Medulla oblongata (tissue), 1 donor: ENCODE measurements around the gene C17orf100.

Experiments
- DNase-seq: peaks from one replicate; pipeline ENCODE4 v3.0.0-alpha.2; 2015; ENCODE audit errors: extremely low spot score

The C17orf100 gene

GRCh38 chr17:6651354-6651918 is at the start of gene C17orf100, which contains the start of gene MED31:
C17orf100 (plus strand) TSS chr17:6651762; CDS start chr17:6651914, 152 bp downstream.
MED31 (minus strand) TSS chr17:6651605; CDS start chr17:6651528, 77 bp downstream.
- DNase-seq, result peak; percentile 93

DNA sequence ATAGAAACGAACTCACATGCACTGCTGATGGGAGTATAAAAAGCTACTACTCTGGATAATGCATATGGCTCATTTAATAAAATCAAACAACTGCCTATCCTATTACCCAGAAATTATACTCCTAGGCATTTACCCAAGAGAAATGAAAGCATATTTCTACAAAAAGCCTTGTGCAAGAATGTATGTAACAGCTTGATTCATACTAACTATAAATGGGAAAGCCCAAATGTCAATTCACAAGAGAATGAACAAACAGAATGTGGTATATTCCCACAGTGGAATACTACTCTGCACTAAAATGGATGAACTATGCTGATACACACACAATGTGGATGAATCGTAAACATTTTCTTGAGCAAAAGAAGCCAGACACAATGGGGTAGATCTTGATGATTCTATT is 49.4 kb upstream of the C17orf100 start:
- DNase-seq, result no peak

GRCh38 chr17:6603744-6604325 is 47.7 kb upstream of the C17orf100 start:
- DNase-seq, result peak; percentile 7

- DNase-seq, result no peak
Measured at GRCh38 chr17:6605142-6605541, 46.4 kb upstream of the C17orf100 start.

DNA sequence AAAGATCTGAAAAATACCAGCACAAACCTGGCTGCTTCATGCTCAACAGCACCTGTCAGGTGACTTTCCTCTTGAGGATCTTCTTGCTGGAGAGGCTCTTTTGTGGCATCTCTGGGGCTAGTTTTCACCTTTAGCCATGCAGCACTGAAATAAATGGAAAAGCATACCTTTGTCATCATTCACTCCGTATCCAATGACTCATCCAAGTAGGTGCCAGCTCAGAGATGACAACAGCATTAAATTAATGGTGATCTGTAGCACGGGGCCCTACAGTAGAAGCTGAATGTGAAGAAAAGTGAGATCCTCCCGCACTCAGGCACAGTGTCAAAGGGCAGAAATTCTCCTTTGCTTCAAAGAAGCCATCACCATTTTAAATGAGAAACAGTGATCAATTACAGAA is 43.2 kb upstream of the C17orf100 start:
- no peak for DNase-seq

- DNase-seq, result no peak
Measured at GRCh38 chr17:6610011-6610410, 41.6 kb upstream of the C17orf100 start.

DNA sequence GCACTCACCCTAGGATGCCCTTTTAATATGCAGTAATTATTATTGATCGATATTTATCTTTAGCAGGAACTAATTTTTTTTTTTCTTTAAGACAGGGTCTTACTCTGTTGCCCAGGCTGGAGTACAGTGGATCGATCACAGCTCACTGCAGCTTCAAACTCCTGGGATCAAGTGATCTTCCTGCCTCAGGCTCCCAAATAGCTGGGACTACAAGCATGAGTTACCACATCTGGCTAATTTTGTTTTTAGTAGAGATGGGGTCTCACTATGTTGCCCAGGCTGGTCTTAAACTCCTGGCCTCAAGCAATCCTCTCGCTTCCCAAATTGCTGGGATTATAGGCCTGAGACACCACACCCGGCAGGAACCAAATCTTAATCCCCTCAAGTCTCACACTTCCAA is 40.3 kb upstream of the C17orf100 start:
- no peak for DNase-seq

- no peak for DNase-seq
Measured at GRCh38 chr17:6623941-6624340, 27.6 kb upstream of the C17orf100 start.

- no peak for DNase-seq
Measured at GRCh38 chr17:6626616-6627015, 24.9 kb upstream of the C17orf100 start.

DNA sequence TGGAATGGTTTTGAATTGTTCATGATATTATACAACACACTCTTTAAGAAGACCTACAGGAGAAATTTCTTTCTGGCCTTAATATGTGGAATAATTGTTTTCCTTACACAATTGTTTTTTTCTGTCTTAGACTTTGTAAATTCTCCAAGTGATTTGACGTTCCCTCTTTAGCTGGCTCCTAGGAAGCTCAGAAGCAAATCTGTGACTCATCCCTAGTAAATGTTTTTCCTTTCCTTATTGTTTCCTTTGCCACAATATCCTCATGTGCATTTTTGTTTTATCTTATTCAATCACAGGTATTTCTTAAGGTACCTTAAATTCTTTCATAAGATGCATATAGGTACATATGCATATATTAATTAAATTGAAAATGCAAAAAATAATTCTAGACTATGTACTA is 24.5 kb upstream of the C17orf100 start:
- DNase-seq, result no peak

DNA sequence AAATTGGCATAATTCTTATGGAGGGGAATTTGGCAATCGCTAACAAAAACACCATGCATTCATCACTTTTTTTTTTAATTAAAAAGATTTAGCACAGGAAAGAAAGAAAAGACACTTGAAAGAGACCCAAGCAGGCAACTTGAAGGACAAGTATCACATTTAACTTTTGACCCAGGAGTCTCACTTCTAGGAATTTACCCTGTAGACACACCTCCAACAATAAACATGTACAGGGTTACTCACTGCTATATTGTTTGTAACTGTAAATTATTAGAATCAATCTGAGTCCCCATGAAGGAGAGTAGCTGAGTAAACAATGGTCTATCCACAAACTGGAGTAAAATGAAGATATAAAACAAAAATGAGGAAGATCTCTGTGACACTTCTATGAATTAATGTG is 21.2 kb upstream of the C17orf100 start:
- no peak for DNase-seq

GRCh38 chr17:6632530-6632929 is 19.0 kb upstream of the C17orf100 start:
- DNase-seq, result no peak

- DNase-seq, result no peak
Measured at GRCh38 chr17:6633263-6633662, 18.3 kb upstream of the C17orf100 start.

- DNase-seq, result no peak
Measured at GRCh38 chr17:6636105-6636504, 15.5 kb upstream of the C17orf100 start.

DNA sequence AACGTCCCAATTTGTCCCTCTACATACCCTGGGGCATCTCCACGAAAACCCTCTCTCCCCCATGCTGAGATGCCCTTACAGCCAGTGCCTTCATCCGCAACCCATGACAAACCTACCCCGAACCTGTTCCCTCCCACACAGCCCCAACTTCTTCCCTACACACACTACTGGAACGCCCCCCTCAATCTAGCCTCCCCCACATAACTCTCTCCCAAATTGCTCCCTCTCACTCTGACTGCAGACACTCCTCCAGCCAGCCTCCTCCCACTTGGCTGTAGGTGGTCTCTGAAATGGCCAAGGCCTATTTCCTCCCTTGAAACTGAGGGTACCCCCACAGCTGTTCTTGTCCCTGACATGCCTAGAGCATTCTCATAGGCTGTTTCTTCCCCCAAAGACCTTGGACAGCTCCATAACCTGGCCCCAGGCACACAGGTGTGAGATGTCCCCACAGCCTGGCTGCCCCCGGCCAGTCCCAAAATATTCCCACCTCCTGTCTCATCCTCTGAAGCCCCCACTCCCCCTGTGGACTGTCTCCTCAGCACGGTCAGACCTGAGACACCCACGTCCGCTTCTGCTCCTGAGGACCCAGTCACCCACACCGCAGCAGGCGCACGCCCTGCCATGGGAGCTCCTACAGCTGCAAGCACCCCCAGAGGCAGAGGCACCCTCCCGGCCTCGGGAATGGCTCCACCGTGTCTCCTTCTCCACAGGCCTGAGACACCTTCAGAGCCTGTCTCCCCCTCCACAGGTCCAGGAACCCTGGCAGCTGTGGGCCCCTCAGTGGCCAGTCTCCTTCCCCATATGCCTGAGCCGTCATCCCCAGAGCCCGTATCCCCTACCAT is 14.7 kb upstream of the C17orf100 start:
- DNase-seq, result no peak

- DNase-seq, result no peak
Measured at GRCh38 chr17:6637458-6637840, 14.1 kb upstream of the C17orf100 start.

DNA sequence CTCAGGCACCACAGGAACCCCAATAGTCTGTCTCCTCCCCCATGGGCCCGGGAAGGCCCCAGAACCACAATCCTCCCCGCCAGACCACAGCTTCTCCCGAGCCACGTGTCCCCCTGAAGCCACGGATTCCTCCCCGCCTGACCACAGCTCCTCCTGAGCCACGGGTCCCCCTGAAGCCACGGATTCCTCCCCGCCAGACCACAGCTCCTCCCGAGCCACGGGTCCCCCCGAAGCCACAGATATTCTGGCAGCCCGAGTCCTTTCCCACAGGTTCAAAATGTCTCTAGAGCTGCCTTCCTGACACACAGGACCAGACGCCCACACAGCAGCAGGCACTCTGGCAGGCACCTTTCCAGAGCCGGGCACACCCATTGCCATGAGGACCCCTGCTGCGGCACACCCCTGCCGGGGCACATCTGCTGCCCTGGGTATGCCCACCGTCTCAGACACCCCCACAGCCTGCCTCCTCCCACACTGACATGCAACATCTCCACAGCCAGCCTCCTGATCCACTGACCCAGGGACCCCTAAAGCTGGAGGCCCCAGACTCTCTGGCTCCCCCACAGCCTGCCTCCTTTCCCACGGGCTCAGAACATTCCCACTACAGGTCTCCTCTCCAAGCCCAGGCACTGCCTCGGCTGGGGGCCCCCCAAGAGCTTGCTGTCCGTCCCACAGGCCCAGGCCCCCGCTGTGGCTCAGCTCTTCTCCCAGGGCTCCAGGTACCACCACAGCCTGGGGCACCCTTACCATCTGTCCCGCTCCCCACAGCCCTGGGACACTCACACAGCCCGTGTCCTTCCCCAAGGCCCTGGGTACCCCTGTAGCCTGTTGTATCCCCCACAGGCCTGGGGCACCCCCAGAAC is 13.3 kb upstream of the C17orf100 start:
- DNase-seq, result no peak

- no peak for DNase-seq
Measured at GRCh38 chr17:6639014-6639585, 12.5 kb upstream of the C17orf100 start.

DNA sequence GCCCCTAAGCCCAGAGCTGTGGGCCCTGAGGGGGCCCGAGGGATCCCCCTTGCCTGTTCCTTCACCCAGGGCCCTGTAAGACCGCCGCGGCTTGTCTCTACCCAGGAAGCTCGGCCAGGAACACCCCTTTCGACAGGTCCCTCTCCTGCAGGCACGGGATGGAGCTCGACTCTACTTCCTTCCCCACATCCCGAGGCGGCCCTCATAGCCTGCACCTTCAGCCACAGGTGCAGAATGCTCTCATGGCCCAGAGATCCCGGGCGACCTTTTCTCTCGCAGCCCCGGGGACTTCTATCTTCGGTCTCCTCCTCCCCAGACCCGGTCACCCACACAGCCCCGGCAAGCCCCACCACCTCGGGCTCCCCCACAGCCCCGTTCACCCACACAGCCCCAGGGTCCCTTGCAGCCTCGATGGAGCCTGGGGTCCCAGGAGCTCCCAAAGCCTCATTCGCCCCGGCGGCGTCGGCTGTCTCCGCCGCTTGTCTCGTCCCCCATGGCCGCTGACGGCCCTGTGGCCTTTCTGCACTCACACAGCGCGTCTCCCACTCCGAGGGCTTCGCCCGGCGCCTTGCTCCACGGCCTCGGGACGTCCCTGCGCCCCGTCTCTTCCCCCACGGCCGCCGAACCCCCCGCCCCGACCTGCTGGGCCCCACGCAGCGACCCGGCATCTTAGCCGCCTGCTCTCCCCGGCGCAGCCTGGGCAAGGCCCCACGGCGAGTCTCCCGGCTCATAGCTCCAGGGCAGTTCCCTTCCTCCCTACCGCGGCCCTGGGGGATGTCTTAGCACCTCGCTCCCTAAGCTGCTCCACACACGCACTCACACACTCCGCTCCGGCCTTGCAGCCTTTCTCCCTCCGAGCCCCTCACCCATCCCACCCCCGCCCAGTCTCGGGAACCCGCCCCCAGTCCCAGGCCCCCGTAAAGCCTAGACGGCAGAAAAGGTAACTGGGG is 11.7 kb upstream of the C17orf100 start:
- no peak for DNase-seq

GRCh38 chr17:6640536-6641246 is 10.9 kb upstream of the C17orf100 start, which contains the start of the genes KIAA0753 and TXNDC17:
KIAA0753 (minus strand) TSS chr17:6640711; CDS start chr17:6635103, 5,608 bp downstream.
TXNDC17 (plus strand) TSS chr17:6641060; CDS start chr17:6641083, 23 bp downstream.
- DNase-seq, result peak; percentile 88
